K562 (cell line): ENCODE data around the gene WWOX. TPM values are rescaled to one million over a fixed set of nuclear protein-coding genes. Genes with fewer than 3 reads are reported as not detected.

Source experiments
- ATAC-seq: fragments of 200-7000 bp; cut with Tn5 transposase; 3 replicates; pipeline ENCODE4 v1.9.1; 2020; ENCODE audit warnings: moderate library complexity
- BruUV-seq: library from RNA; stranded (reverse); fragments of 400-500 nt; replicated peaks from 2 replicates; lab custom pipeline; 2021; lab: Mats Ljungman, UMichigan
- CTCF ChIA-PET: fragments of 300-600 bp; formaldehyde crosslinking; extraction: SDS; loops from one replicate; lab custom pipeline; 2021; ENCODE audit warnings: low intra/inter-chr PET ratio; lab: Yijun Ruan, JAX
- POLR2A ChIA-PET: fragments of 300-600, 350-650 bp; sonication (Branson Sonifier 250); formaldehyde crosslinking; extraction: SDS; loops from one replicate; lab custom pipeline; 2021; ENCODE audit warnings: antibody characterized with exemption, inconsistent platforms; lab: Yijun Ruan, JAX
- DNase-seq, 4 experiments: peaks; one replicate each; pipeline versions ENCODE4 v3.0.0 to v3.0.0-alpha.2; 2011 to 2018; ENCODE audit warnings: low spot score in 3 of 4, mixed read lengths in 3 of 4; ENCODE audit errors: extremely low read depth in 1 of 4
- FAIRE-seq: peaks from 2 replicates; lab custom pipeline; 2011; peaks lifted over from hg19 to GRCh38; lab: Jason Lieb, UNC
- H2AFZ ChIP-seq: 2 replicates; pipeline ENCODE4 v1.6.0; 2011; ENCODE audit warnings: low read depth, low read length, control low read depth, inconsistent platforms
- H3K27ac ChIP-seq: fragments of 200-600 bp; 3 replicates; pipeline ENCODE4 v1.8.0; 2011; ENCODE audit warnings: low read depth, mild to moderate bottlenecking, control low read depth, inconsistent platforms, low read length, moderate library complexity, mixed read lengths; ENCODE audit errors: extremely low read depth
- H3K27me3 ChIP-seq, 2 experiments: fragments of 300-600 bp in 1 of 2; 2 replicates in 1 of 2; 3 replicates in 1 of 2; pipeline versions ENCODE4 v1.6.0 to v1.8.0; 2011; ENCODE audit warnings: inconsistent platforms in 2 of 2, low read length in 2 of 2, mild to moderate bottlenecking in 1 of 2, mixed read lengths in 1 of 2, moderate library complexity in 1 of 2; ENCODE audit not compliant: control insufficient read depth in 2 of 2, insufficient read depth in 2 of 2
- H3K36me3 ChIP-seq: fragments of 300-600 bp; 3 replicates; pipeline ENCODE4 v1.8.0; 2011; ENCODE audit warnings: mild to moderate bottlenecking, low read length, inconsistent platforms; ENCODE audit not compliant: control insufficient read depth, insufficient read depth
- H3K4me1 ChIP-seq, 2 experiments: fragments of 200-600 bp in 1 of 2; replicated peaks in 1 of 2; 2 replicates in 1 of 2; 3 replicates in 1 of 2; pipeline versions ENCODE4 v1.5.1 to v1.8.0; 2011; ENCODE audit warnings: inconsistent platforms in 2 of 2, low read length in 2 of 2, mild to moderate bottlenecking in 1 of 2, mixed read lengths in 1 of 2, moderate library complexity in 1 of 2; ENCODE audit not compliant: control insufficient read depth in 2 of 2, insufficient read depth in 2 of 2
- H3K4me2 ChIP-seq: 2 replicates; pipeline ENCODE4 v1.6.1; 2011; ENCODE audit warnings: low read length, control low read depth, inconsistent platforms, mixed read lengths; ENCODE audit not compliant: insufficient read depth
- H3K4me3 ChIP-seq: fragments of 200-600 bp; sonication (generic), shearing (Covaris generic); 2 replicates; pipeline ENCODE4 v1.5.1; 2016; ENCODE audit warnings: control low read depth, inconsistent platforms
- H3K79me2 ChIP-seq: fragments of 200-600 bp; 3 replicates; pipeline ENCODE4 v1.8.0; 2011; ENCODE audit warnings: low read length, inconsistent platforms; ENCODE audit not compliant: control insufficient read depth, insufficient read depth
- H3K9ac ChIP-seq, 2 experiments: 2 replicates each; pipeline versions ENCODE4 v1.6.0 to v1.6.1; 2011; ENCODE audit warnings: low read depth in 2 of 2, low read length in 2 of 2, control low read depth in 1 of 2, inconsistent platforms in 1 of 2, mild to moderate bottlenecking in 1 of 2, mixed read lengths in 1 of 2; ENCODE audit not compliant: insufficient read depth in 1 of 2
- H3K9me1 ChIP-seq: one replicate; pipeline ENCODE4 v1.6.0; 2011; ENCODE audit warnings: inconsistent platforms, mild to moderate bottlenecking, low read length, moderate library complexity; ENCODE audit not compliant: control insufficient read depth, insufficient read depth
- H3K9me3 ChIP-seq: replicated peaks from 2 replicates; pipeline ENCODE4 v1.5.1; 2011; ENCODE audit warnings: low read depth, low read length, inconsistent platforms; ENCODE audit not compliant: control insufficient read depth, insufficient read depth
- H4K20me1 ChIP-seq: replicated peaks from 2 replicates; pipeline ENCODE4 v1.6.1; 2011; ENCODE audit warnings: low read length, inconsistent platforms, mixed read lengths; ENCODE audit not compliant: control insufficient read depth, insufficient read depth
- CBX5 ChIP-seq: IDR thresholded peaks from 2 replicates; pipeline ENCODE4 v1.6.1; 2014; ENCODE audit warnings: low read depth, borderline replicate concordance
- EP300 ChIP-seq: IDR thresholded peaks from 2 replicates; pipeline ENCODE4 v1.6.1; 2012; ENCODE audit warnings: low read length, improper control_type of control experiment
- FOSL1 ChIP-seq: fragments of 200-800 bp; sonication (Bioruptor generic); conservative IDR thresholded peaks from 2 replicates; pipeline ENCODE4 v1.6.1; 2016; ENCODE audit warnings: missing genetic modification characterization, missing compliant biosample characterization
- FOXJ3 ChIP-seq: sonication (generic); formaldehyde crosslinking; IDR thresholded peaks from 2 replicates; pipeline ENCODE4 v1.4.0; 2020; ENCODE audit warnings: mild to moderate bottlenecking, missing genetic modification reagents
- NCOR1 ChIP-seq: fragments of 450-650 bp; IDR thresholded peaks from 2 replicates; pipeline ENCODE4 v1.6.1; 2016; ENCODE audit warnings: mild to moderate bottlenecking, moderate library complexity
- SRF ChIP-seq, 2 experiments: fragments of 250-450, 450-650 bp in 1 of 2; sonication (Bioruptor Pico) in 1 of 2; sonication (generic) in 1 of 2; formaldehyde crosslinking; IDR thresholded peaks; 2 replicates each; pipeline versions ENCODE4 v1.5.0 to v1.5.1; 2020 to 2022; ENCODE audit warnings: mild to moderate bottlenecking in 1 of 2, missing genetic modification reagents in 1 of 2
- TAF15 ChIP-seq: fragments of 200-400 bp; formaldehyde crosslinking; IDR thresholded peaks from 2 replicates; pipeline ENCODE4 v1.6.1; 2017; ENCODE audit warnings: mild to moderate bottlenecking, low read depth, low read length, moderate library complexity
- TARDBP ChIP-seq: fragments of 450-650 bp; IDR thresholded peaks from 2 replicates; pipeline ENCODE4 v1.6.1; 2016
- ZC3H4 ChIP-seq: sonication (generic); formaldehyde crosslinking; IDR thresholded peaks from 2 replicates; pipeline ENCODE4 v1.9.0; 2021; ENCODE audit warnings: missing genetic modification reagents, borderline replicate concordance
- ZNF740 ChIP-seq, 3 experiments: fragments of 200-800 bp in 1 of 3; sonication (Bioruptor generic) in 1 of 3; sonication (generic) in 1 of 3; formaldehyde crosslinking in 1 of 3; IDR thresholded peaks; 2 replicates each; pipeline versions ENCODE4 v1.6.1 to v1.8.0; 2016 to 2022; ENCODE audit warnings: mild to moderate bottlenecking in 2 of 3, missing compliant biosample characterization in 2 of 3, missing genetic modification characterization in 2 of 3, missing genetic modification reagents in 1 of 3
- ZNF766 ChIP-seq: fragments of 200-800 bp; sonication (Bioruptor generic); conservative IDR thresholded peaks from 2 replicates; pipeline ENCODE4 v1.6.1; 2016; ENCODE audit warnings: missing genetic modification characterization, missing compliant biosample characterization
- WGBS: fragments of 100-300 bp; shearing (Covaris generic); methylation state at CpG from one replicate; pipeline ENCODE4 v1.1.6; 2016; ENCODE audit warnings: low coverage, mixed read lengths; ENCODE audit not compliant: insufficient coverage; ENCODE audit errors: missing lambda C conversion rate; 5-methylcytosine and 5-hydroxymethylcytosine counted together
- in situ Hi-C: fragments of 300-500 bp; cut with MboI; formaldehyde crosslinking; loops from 4 replicates; pipeline ENCODE4 v1.15.0; 2018; ENCODE audit warnings: inconsistent platforms, mixed read lengths
- intact Hi-C: fragments of 100-400 bp; cut with micrococcal nuclease; formaldehyde crosslinking; loops from 2 replicates; pipeline ENCODE4 v1.14.2; 2022
- polyA plus RNA-seq, 8 experiments: library from polyadenylated mRNA; depleted of rRNA in 4 of 8; stranded (reverse) in 5 of 8; unstranded in 3 of 8; fragments of >200 nt; fragmentation: Nextera tagmentation in 2 of 8; fragmentation: Illumina TruSeq in 1 of 8; extraction: Ambion mirVana in 2 of 8; extraction: Trizol in 1 of 8; gene quantifications; 2 replicates each; pipeline versions ENCODE4 v1.2.1 to v1.2.3, GENCODE V29; 2011 to 2014; ENCODE audit warnings: inconsistent platforms in 1 of 8, missing spikeins in 1 of 8
- total RNA-seq, 7 experiments: library from RNA; depleted of rRNA in 6 of 7; stranded (reverse); fragments of >200 nt in 6 of 7; fragmentation: Illumina TruSeq in 2 of 7; extraction: Trizol in 2 of 7; gene quantifications; 2 replicates each; pipeline versions ENCODE4 v1.2.1 to v1.2.3, GENCODE V29; 2011 to 2021; ENCODE audit warnings: low replicate concordance in 1 of 7
- TF ChIP-seq, protein P1 (sequence below): IDR thresholded peaks from 2 replicates; pipeline ENCODE4 v1.6.1; 2011; ENCODE audit warnings: borderline replicate concordance, low read depth, mild to moderate bottlenecking, moderate library complexity, low read length; ENCODE audit not compliant: insufficient read depth, poor library complexity, severe bottlenecking

WWOX gene
- total and polyA plus RNA-seq, 9 of the 15 experiments (the other 6 are each of a cell fraction or from before 2014, with no cell fraction given), result 1.6 to 22.7 (median 8.1) TPM

GRCh38 chr16:78788276-78788675 lies 688.8 kb downstream of the WWOX start:
- no peaks in the 10 kb centered on the region; a peak in 1 of 5 replicates for H3K4me1 ChIP-seq
- H3K9me1 ChIP-seq, result no peaks in the 10 kb centered on the region
- ChIA-PET POLR2A (no interaction called here), CTCF (no interaction called here)
- DNase-seq (no peak), ATAC-seq (no peak), FAIRE-seq (no peak)
- BruUV-seq, result no TSS peak
- no peak overlapping the region for H2AFZ ChIP-seq
- H3K4me3 ChIP-seq, result no peak overlapping the region
- H3K36me3 ChIP-seq, result no peaks in the 10 kb centered on the region
- H3K27me3 ChIP-seq, result peaks cover 0 to 8% of the 10 kb centered on the region in 2 experiments; a peak in 2 of 5 replicates
- in situ Hi-C loops (no loop called here), intact Hi-C loops (no loop called here)
- H4K20me1 ChIP-seq, result no peaks in the 10 kb centered on the region
- no peaks in the 10 kb centered on the region for H3K79me2 ChIP-seq
- H3K9ac ChIP-seq, result no peak overlapping the region
- TF ChIP-seq ZNF766 (CRISPR knock-in tag) (no peak), TARDBP (no peak), NCOR1 (no peak)
- no peak overlapping the region for H3K4me2 ChIP-seq
- no peaks in the 10 kb centered on the region for H3K9me3 ChIP-seq
- H3K27ac ChIP-seq, result no peak overlapping the region
- WGBS, result 3% methylated on average over 2 of the region's 2 CpGs

DNA sequence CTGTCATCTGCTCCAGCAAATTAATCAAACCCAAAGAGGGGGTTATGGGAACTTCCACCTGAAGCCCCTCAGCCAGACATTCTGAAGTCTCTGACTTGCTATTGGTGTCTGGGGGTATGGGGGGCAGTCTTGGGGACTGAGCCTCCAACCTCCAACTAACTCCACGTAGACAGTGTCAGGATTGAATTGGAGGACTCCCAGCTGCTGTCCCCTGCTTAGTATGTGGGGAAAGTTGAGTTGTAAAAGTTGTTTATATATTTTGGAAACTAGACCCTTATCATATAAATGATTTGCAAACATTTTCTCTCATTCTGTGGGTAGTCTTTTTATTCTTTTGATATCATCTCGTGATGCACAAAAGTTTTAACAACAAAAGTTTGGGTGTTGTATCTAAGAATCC lies 689.2 kb downstream of the WWOX start:
- Histone ChIP-seq H3K36me3 (no peaks in the 10 kb centered on the region), H4K20me1 (no peaks in the 10 kb centered on the region), H3K9me3 (no peaks in the 10 kb centered on the region), H3K9me1 (no peaks in the 10 kb centered on the region), H3K4me3 (no peak overlapping the region), H3K9ac (no peak overlapping the region), H3K79me2 (no peaks in the 10 kb centered on the region), H3K4me2 (no peak overlapping the region), H3K4me1 (no peaks in the 10 kb centered on the region; a peak in 1 of 5 replicates), H3K27ac (no peak overlapping the region), H2AFZ (no peak overlapping the region), H3K27me3 (peaks cover 0 to 8% of the 10 kb centered on the region in 2 experiments; a peak in 2 of 5 replicates)
- POLR2A ChIA-PET, result no interaction called here
- in situ Hi-C loops (no loop called here), intact Hi-C loops (no loop called here)
- BruUV-seq, result no TSS peak
- CTCF ChIA-PET, result no interaction called here
- FAIRE-seq (no peak), ATAC-seq (no peak), DNase-seq (no peak)
- WGBS, result 0% methylated on average over 2 of the region's 2 CpGs
- TF ChIP-seq CBX5 (no peak), FOSL1 (no peak), EP300 (no peak), FOXJ3 (CRISPR knock-in tag) (no peak), ZNF740 (CRISPR knock-in tag; IDR thresholded peaks at IDR 0.05) (no peak), ZNF740 (tag; IDR thresholded peaks at IDR 0.05) (no peak), ZC3H4 (CRISPR knock-in tag) (no peak), TAF15 (no peak), SRF (CRISPR knock-in tag; IDR thresholded peaks at IDR 0.05) (no peak)
- TF ChIP-seq, protein P1, sequence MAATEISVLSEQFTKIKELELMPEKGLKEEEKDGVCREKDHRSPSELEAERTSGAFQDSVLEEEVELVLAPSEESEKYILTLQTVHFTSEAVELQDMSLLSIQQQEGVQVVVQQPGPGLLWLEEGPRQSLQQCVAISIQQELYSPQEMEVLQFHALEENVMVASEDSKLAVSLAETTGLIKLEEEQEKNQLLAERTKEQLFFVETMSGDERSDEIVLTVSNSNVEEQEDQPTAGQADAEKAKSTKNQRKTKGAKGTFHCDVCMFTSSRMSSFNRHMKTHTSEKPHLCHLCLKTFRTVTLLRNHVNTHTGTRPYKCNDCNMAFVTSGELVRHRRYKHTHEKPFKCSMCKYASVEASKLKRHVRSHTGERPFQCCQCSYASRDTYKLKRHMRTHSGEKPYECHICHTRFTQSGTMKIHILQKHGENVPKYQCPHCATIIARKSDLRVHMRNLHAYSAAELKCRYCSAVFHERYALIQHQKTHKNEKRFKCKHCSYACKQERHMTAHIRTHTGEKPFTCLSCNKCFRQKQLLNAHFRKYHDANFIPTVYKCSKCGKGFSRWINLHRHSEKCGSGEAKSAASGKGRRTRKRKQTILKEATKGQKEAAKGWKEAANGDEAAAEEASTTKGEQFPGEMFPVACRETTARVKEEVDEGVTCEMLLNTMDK, result no peak
